NCI-H524 (cell line): ENCODE data around the gene B9D2.

Experiments used
- DNase-seq, 2 experiments: peaks; one replicate each; lab custom pipeline; 2025; lab: John Stamatoyannopoulos, UW

B9D2 gene

DNA sequence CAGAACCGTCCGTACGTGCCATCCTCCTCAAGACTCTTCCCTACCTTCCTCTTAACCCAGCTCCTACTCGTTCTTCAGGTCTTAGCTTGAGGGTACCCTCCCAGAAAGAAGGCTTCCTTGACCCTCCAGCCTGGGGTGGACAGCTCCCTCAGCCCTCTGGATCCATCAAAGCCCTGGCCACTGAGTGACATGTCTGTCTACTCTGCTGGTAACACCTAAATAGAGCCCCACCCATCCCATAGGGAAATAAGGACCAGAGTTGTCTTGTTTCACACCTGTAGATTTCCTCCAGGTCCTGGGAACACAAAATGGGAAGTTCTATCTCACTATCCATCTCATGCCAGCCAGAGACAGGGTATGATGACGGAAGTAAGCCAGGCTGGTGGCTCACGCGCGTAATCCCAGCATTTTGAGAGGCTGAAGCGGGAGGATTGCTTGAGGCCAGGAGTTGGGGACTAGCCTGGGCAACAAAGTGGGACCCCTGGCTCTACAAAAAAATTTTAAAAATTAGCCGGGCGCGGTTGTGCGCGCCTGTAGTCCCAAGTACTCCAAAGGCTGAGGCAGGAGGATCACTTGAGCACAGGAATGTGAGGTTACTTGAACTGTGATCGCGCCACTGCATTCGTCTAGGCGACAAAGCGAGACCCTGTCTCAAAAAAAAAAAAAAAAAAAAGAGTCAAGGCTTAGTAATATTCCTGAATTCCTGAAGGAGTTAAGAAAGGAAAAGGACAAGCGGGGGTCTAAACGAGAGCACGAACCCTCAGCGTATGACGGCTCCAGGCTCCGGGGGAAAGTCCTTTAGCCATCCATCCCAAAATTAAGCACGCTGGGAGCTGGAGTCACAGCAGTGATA, 54.5 kb downstream of the B9D2 start:
- no peak for DNase-seq

DNA sequence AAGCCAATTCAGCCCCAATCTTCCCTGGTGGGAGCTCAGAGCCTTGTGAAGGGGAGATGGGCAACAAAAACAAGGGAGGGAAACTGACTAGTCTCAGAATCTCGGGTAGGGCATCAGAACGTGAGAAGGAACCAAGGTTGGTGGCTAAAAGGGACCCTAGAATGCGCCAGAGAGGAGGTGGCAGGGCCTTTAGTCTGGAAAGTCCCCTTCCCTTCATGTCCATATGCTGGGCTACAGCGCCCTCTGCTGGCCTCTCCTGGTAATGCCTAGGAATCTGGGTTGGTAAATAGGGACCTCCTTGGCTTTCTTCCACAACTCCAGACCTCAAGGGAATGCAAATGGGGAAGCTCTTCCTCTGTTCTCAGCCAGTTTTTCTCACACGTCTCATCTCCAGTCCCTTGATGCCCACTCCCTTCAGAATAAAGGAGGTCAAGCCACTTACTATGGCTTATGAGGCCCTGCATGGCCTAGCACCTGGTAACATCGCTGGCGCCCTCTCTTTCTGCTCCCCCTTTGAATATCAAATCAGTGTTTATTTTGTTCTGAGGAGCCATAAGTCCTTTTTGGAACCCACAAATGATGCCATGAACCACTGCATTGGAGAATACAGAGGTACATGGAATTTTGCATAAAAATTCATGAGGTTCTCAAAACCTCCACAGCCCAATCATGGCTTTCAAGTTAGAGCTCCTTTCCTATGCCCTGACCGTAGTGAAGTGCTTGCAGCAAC, 55.3 kb downstream of the B9D2 start:
- peak; percentile 76 to 90 for DNase-seq

DNA sequence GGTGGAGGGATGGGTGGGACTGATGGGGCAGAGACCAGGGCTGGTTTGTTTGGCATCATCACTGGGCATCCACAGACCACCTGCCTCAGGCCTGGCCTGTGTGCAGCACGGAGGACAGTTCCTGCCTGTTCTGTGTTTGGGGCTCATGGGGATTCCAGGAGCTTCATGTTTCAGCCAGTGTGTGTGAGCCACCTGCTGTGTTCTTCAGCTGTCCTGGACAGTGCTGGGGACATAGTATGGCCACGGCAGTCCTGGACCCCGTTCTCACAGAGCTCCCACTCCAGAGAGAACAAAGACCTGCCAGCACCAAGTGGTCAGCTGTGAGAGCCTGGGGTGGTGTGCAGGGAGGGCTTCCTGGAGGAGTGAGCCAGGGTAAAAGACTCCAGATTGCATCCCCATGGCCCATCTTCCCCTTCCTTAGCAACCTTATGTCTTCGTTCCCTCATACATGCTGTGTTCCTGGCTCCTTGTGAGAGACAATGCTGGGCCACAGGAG, 55.9 kb downstream of the B9D2 start:
- DNase-seq = no peak

DNA sequence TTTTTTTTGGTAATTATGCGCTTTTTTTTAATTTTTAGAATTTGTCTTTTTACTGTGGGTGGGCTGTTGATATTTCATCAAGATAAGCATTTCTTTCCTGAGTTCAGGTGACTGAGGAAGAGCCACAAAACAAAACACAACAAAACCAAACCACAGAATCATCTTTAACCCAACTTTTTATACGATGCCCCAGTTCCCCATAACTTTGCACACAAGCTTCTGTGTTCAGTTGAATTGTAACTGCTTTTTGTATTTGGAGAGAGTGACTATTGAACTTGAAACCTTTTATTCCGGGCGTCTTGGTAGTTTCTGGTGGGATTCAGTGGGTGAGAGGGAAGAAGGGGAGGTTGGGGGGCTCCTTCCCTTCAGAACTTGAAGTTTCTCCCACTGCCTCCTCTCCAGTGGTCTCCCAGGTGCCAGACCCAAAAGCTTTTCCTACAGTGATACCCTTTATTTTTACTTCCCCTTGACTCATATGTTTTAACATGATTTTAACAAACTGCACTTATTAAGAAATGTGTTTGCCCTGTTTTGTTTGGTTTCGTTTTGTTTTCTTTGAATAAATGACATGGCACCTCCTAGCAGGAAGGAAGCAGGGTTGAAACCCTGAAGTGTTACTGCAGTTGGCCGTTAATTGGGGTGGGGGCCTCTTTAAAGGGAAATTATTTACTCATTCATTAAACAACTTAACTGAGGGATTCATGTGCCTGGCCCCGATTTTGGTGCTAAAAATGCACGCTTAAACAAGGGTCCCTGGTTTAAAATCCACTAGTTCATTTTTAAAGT, 56.7 kb downstream of the B9D2 start:
- DNase-seq = no peak

DNA sequence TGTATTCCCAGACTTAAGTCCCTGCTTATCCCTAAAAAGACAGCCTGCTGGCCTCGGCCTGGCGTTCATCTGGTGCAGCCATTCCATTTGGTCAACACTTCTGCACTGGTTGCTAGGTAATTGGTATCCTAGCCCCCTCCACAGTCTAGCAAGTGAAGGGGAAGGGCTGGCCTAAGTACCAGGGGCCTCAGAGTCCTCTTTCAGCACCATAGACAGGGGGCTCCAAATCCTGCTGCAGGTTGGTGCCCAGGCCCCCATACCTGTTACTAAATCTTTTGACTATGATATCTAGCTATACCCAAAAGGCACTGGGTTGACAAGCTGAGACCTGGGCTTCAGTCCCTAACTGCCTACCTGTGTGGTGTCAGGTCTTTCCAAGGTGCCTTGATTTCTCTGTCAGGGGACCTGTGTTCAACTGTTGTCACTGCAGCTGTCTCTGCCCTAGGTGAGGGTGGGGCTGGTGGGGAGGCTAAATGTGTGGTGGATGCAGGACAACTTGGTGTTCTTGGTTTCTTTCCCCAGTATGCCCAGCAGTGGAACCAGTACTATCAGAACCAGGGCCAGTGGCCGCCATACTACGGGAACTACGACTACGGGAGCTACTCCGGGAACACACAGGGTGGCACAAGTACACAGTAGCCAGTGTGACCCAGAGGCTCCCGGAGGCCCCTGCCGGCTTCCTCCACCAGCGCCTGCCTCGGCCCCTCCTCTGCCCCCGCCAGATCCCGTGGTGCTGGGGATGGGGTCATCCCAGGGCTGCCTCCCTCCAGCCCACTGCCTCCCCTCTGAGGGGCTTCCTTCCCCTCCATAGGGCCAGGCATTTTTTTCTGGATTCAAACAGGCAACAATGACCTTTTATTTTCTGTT, 57.8 kb downstream of the B9D2 start:
- no peak for DNase-seq

DNA sequence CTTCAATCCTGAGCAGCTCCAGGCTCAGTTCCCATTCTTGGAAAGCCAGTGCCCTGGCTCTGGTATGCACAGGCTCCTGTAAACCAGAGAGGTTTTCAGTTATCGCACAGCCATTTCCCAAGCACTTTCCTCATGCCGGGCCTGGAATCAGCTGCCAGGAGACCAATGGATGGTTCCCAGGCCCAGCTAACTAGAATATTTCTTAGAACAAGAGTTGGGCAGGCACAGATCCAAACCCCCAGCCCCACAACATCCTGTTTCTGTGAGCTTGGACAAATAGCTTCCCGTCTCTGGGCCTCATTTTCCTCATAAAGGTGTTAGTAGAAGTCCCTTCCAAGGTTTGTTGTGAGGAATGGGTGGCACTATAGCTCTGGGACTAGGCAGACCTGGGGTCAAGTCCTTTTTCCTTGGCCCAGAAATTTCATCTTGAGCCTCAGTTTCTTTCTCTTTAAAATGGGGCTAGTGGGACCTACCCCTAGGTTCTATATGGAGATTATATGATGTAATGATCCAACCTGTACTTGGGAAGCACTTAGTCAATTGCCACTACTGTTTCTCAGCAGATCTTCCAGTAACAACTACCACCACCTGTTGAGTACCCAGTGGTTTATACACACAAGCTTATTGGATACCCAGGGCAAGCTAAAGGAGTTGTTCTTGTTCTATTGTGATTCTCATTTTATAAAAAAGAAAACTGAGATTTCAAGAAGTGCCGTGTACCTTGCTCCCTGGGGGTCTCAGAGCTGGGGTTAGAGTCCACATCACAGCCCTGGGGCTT, 59.1 kb downstream of the B9D2 start:
- no peak for DNase-seq
